Measurements from ENCODE around the gene HEATR9. TPM values are rescaled to one million over a fixed set of nuclear protein-coding genes. Genes with fewer than 3 reads are reported as not detected.
A peak's percentile ranks its signal among the peaks of the same experiment; 100 is the strongest.

The HEATR9 gene
- polyA plus RNA-seq, 3 donors from 2014 or later: 0.11 to 0.19 TPM; not detected in 1

GRCh38 chr17:35889818-35890773, 21.4 kb upstream of the HEATR9 start:
- Mint-ChIP-seq H3K4me3 (peak overlapping the region; percentile 66 to 80 (median 77)), H3K27me3 (ENCODE audit: low read depth in 3 of 3) (peaks cover 5 to 24% (median 16%) of the 10 kb centered on the region in 3 donors), H3K4me1 (peaks cover 76 to 88% of the 10 kb centered on the region in 2 donors), H3K9me3 (no peaks in the 10 kb centered on the region), H3K27ac (peak overlapping the region; percentile 88 to 100 (median 98)), H3K36me3 (no peaks in the 10 kb centered on the region)
- peak in 2 of 3 donors; percentile 42 for DNase-seq

GRCh38 chr17:35889241-35889640, 20.6 kb upstream of the HEATR9 start:
- Mint-ChIP-seq H3K27ac (peak overlapping the region; percentile 88 to 100 (median 96)), H3K36me3 (no peaks in the 10 kb centered on the region), H3K4me1 (peaks cover 70 to 80% of the 10 kb centered on the region in 2 donors), H3K4me3 (peak overlapping the region; percentile 66 to 77 (median 72)), H3K9me3 (no peaks in the 10 kb centered on the region), H3K27me3 (ENCODE audit: low read depth in 3 of 3) (peaks cover 5 to 24% (median 16%) of the 10 kb centered on the region in 3 donors)
- peak; percentile 74 to 80 (median 78) for DNase-seq

- peak within 1 kb of the TSS; percentile 90 to 97 (median 94) for H3K27ac Mint-ChIP-seq
- peaks cover 33 to 36% (median 34%) of the 10 kb centered on the region in 3 donors for H3K36me3 Mint-ChIP-seq
- peaks cover 0 to 5% (median 0%) of the 10 kb centered on the region in 6 donors for H3K9me3 Mint-ChIP-seq
- H3K4me3 Mint-ChIP-seq: peak within 1 kb of the TSS; percentile 91 to 97 (median 96)
- H3K27me3 Mint-ChIP-seq (ENCODE audit: low read depth in 3 of 3): peaks cover 3 to 18% (median 17%) of the 10 kb centered on the region in 3 donors
- peaks cover 67 to 78% of the 10 kb centered on the region in 2 donors for H3K4me1 Mint-ChIP-seq
- peak; percentile 75 to 89 (median 82) for DNase-seq
Observed at GRCh38 chr17:35879773-35880654, 11.3 kb upstream of the HEATR9 start, which contains the start of gene CCL5. Gene CCL5 (minus strand): TSS chr17:35880360.

- H3K36me3 Mint-ChIP-seq: peaks cover 39 to 44% (median 43%) of the 10 kb centered on the region in 3 donors
- peak overlapping the region; percentile 91 to 97 (median 96) for H3K4me3 Mint-ChIP-seq
- peak overlapping the region; percentile 90 to 97 (median 94) for H3K27ac Mint-ChIP-seq
- DNase-seq: no peak
- H3K9me3 Mint-ChIP-seq: peaks cover 0 to 5% (median 0%) of the 10 kb centered on the region in 6 donors
- peaks cover 3 to 18% (median 17%) of the 10 kb centered on the region in 3 donors for H3K27me3 Mint-ChIP-seq (ENCODE audit: low read depth in 3 of 3)
- peaks cover 79 to 88% of the 10 kb centered on the region in 2 donors for H3K4me1 Mint-ChIP-seq
Observed at GRCh38 chr17:35878361-35878760, 9.7 kb upstream of the HEATR9 start.

- Mint-ChIP-seq H3K27ac (peak overlapping the region; percentile 90 to 97 (median 94)), H3K27me3 (ENCODE audit: low read depth in 3 of 3) (peaks cover 2 to 18% (median 17%) of the 10 kb centered on the region in 3 donors), H3K9me3 (peaks cover 0 to 5% (median 0%) of the 10 kb centered on the region in 6 donors), H3K4me1 (peaks cover 81 to 89% of the 10 kb centered on the region in 2 donors), H3K4me3 (peak overlapping the region; percentile 91 to 97 (median 96)), H3K36me3 (peaks cover 41 to 48% (median 46%) of the 10 kb centered on the region in 3 donors)
- no peak for DNase-seq
Observed at GRCh38 chr17:35877345-35878029, 8.8 kb upstream of the HEATR9 start.

GRCh38 chr17:35876534-35876933, 7.8 kb upstream of the HEATR9 start:
- Mint-ChIP-seq H3K4me1 (peaks cover 84 to 92% of the 10 kb centered on the region in 2 donors), H3K36me3 (peaks cover 42 to 54% (median 52%) of the 10 kb centered on the region in 3 donors), H3K27ac (peak overlapping the region; percentile 87 to 97 (median 94)), H3K27me3 (ENCODE audit: low read depth in 3 of 3) (peaks cover 2 to 17% (median 12%) of the 10 kb centered on the region in 3 donors), H3K4me3 (peak overlapping the region; percentile 91 to 97 (median 96)), H3K9me3 (peaks cover 0 to 2% (median 0%) of the 10 kb centered on the region in 6 donors)
- no peak for DNase-seq

GRCh38 chr17:35875800-35876139, 7.1 kb upstream of the HEATR9 start:
- DNase-seq: no peak
- Mint-ChIP-seq H3K27ac (peak overlapping the region; percentile 87 to 97 (median 94)), H3K36me3 (peaks cover 42 to 61% (median 59%) of the 10 kb centered on the region in 3 donors), H3K9me3 (peaks cover 0 to under 1% (median 0%) of the 10 kb centered on the region in 6 donors), H3K4me1 (peaks cover 85 to 93% of the 10 kb centered on the region in 2 donors), H3K4me3 (peak overlapping the region; percentile 91 to 97 (median 96)), H3K27me3 (ENCODE audit: low read depth in 3 of 3) (peaks cover 2 to 17% (median 13%) of the 10 kb centered on the region in 3 donors)

- peak overlapping the region; percentile 91 to 97 (median 96) for H3K4me3 Mint-ChIP-seq
- H3K27ac Mint-ChIP-seq: peak overlapping the region; percentile 87 to 97 (median 94)
- H3K4me1 Mint-ChIP-seq: peaks cover 80 to 91% of the 10 kb centered on the region in 2 donors
- peak; percentile 37 to 54 (median 52) for DNase-seq
- no peaks in the 10 kb centered on the region for H3K9me3 Mint-ChIP-seq
- H3K27me3 Mint-ChIP-seq (ENCODE audit: low read depth in 3 of 3): peaks cover 2 to 17% (median 11%) of the 10 kb centered on the region in 3 donors
- H3K36me3 Mint-ChIP-seq: peaks cover 42 to 62% (median 60%) of the 10 kb centered on the region in 3 donors
Observed at GRCh38 chr17:35875072-35875799, 6.5 kb upstream of the HEATR9 start.

- no peaks in the 10 kb centered on the region for H3K9me3 Mint-ChIP-seq
- H3K27ac Mint-ChIP-seq: peak overlapping the region; percentile 72 to 90 (median 80)
- no peak for DNase-seq
- peaks cover 0 to 3% (median 2%) of the 10 kb centered on the region in 3 donors for H3K27me3 Mint-ChIP-seq (ENCODE audit: low read depth in 3 of 3)
- peak overlapping the region; percentile 5 to 70 (median 38) for H3K4me3 Mint-ChIP-seq
- peaks cover 30 to 47% (median 45%) of the 10 kb centered on the region in 3 donors for H3K36me3 Mint-ChIP-seq
- peaks cover 70 to 83% of the 10 kb centered on the region in 2 donors for H3K4me1 Mint-ChIP-seq
Observed at GRCh38 chr17:35872196-35872980, 3.7 kb upstream of the HEATR9 start.

GRCh38 chr17:35870906-35871819, 2.5 kb upstream of the HEATR9 start:
- peak in 2 of 3 donors; percentile 33 to 40 for DNase-seq
- Mint-ChIP-seq H3K27ac (peak overlapping the region; percentile 78 to 93 (median 90)), H3K4me3 (peak overlapping the region; percentile 3 to 64 (median 38)), H3K36me3 (peaks cover 23 to 40% (median 35%) of the 10 kb centered on the region in 3 donors), H3K4me1 (peaks cover 65 to 78% of the 10 kb centered on the region in 2 donors), H3K27me3 (ENCODE audit: low read depth in 3 of 3) (peaks cover 0 to 3% (median 0%) of the 10 kb centered on the region in 3 donors), H3K9me3 (no peaks in the 10 kb centered on the region)

Data from immature natural killer cell (primary cell).